GM19455 (cell line): ENCODE measurements around the gene MGST1.

Source experiments
- ATAC-seq: cut with Tn5 transposase; IDR thresholded peaks from one replicate; pipeline ENCODE4 v1.9.1; 2021; ENCODE audit not compliant: unreplicated experiment

MGST1 gene

GRCh38 chr12:16347391-16348298, at the start of gene MGST1:
Gene MGST1 (plus strand): TSS chr12:16347645. CDS start chr12:16354253, 6,608 bp downstream.
- no peak for ATAC-seq

GRCh38 chr12:16299403-16299802, 48.0 kb upstream of the MGST1 start:
- ATAC-seq, result no peak

- ATAC-seq, result no peak
Measured at GRCh38 chr12:16300122-16300521, 47.3 kb upstream of the MGST1 start.

- ATAC-seq, result no peak
Measured at GRCh38 chr12:16300736-16301135, 46.7 kb upstream of the MGST1 start.

GRCh38 chr12:16303939-16304338, 43.5 kb upstream of the MGST1 start:
- ATAC-seq, result no peak

GRCh38 chr12:16307856-16308475, 39.5 kb upstream of the MGST1 start:
- no peak for ATAC-seq

GRCh38 chr12:16310934-16311333, 36.5 kb upstream of the MGST1 start:
- no peak for ATAC-seq

- no peak for ATAC-seq
Measured at GRCh38 chr12:16323010-16323409, 24.4 kb upstream of the MGST1 start.

GRCh38 chr12:16323638-16324037, 23.8 kb upstream of the MGST1 start:
- ATAC-seq, result no peak

GRCh38 chr12:16324272-16324671, 23.2 kb upstream of the MGST1 start:
- ATAC-seq, result no peak

- no peak for ATAC-seq
Measured at GRCh38 chr12:16324772-16325171, 22.7 kb upstream of the MGST1 start.

- no peak for ATAC-seq
Measured at GRCh38 chr12:16325426-16325825, 22.0 kb upstream of the MGST1 start.

- no peak for ATAC-seq
Measured at GRCh38 chr12:16327963-16328362, 19.5 kb upstream of the MGST1 start.

GRCh38 chr12:16329594-16329993, 17.9 kb upstream of the MGST1 start:
- ATAC-seq, result no peak

- no peak for ATAC-seq
Measured at GRCh38 chr12:16330560-16330959, 16.9 kb upstream of the MGST1 start.

- no peak for ATAC-seq
Measured at GRCh38 chr12:16331998-16332397, 15.4 kb upstream of the MGST1 start.

- ATAC-seq, result no peak
Measured at GRCh38 chr12:16335838-16336237, 11.6 kb upstream of the MGST1 start.

- ATAC-seq, result no peak
Measured at GRCh38 chr12:16344269-16344668, 3.2 kb upstream of the MGST1 start.

- ATAC-seq, result no peak
Measured at GRCh38 chr12:16345105-16345504, 2.3 kb upstream of the MGST1 start.

- ATAC-seq, result no peak
Measured at GRCh38 chr12:16346958-16347357, 487 bp upstream of the MGST1 start.

GRCh38 chr12:16348435-16349130, 1.1 kb downstream of the MGST1 start:
- ATAC-seq, result no peak

GRCh38 chr12:16349131-16349460, 1.7 kb downstream of the MGST1 start:
- ATAC-seq, result no peak
